ENCODE measurements around the gene MYOM3.
"Not testable (repeated sequence)": the region's sequence is repeated elsewhere in the genome, so short reads cannot be mapped to it uniquely, and the experiment has no call there.

The MYOM3 gene

DNA sequence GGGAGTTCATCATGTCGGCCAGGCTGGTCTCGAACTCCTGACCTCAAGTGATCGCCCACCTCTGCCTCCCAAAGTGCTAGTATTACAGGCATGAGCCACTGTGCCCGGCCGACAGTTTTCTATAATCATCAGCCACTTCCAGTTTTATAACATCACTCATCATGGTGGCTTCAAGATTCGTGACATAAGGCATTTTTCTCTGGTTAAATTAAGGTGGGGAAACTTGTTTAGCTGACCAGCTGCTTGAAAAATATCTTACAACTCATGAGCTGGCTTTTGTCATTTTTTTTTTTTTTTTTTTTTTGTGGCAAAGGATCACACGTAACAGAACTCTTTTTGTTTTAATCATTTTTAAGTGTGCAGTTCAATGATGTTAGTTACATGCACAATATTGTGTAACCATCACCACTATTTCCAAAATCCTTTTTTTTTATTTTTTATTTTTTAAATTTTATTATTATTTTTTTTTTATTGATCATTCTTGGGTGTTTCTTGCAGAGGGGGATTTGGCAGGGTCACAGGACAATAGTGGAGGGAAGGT, 80.9 kb downstream of the MYOM3 start:
- DNase-seq (ENCODE audit: low spot score): not testable (repeated sequence)

DNA sequence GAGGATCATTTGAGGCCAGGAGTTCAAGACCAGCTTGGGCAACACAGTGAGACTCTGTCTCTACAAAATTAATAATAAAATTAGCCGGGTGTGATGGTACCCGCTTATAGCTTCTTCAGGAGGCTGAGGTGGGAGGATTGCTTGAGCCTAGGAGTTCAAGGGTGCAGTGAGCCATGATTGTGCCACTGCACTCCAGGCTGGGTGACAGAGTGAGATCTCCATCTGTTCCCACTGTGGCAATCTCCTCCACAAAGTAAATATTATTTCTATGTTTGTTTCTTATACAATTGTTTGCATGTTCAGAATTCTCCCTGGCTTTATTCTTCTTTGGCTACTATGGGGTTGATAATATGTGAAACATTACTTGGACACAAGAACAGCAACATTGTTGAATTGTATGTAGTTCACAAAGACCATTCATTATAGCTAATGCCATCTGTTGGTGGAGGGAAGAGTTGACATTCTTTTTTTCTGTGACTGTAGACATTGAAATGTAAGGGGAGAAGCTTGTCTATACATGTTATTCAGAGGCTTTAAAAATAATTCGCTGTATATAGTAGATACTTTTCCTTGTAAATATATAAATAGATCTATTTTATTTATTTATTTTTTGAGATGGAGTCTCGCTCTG, 84.0 kb downstream of the MYOM3 start:
- DNase-seq (ENCODE audit: low spot score): peak; percentile 61

- peak; percentile 83 for DNase-seq (ENCODE audit: low spot score)
Observed at GRCh38 chr1:24022581-24023361, 89.2 kb downstream of the MYOM3 start.

GRCh38 chr1:24021403-24022266, 90.3 kb downstream of the MYOM3 start:
- no peak for DNase-seq (ENCODE audit: low spot score)

GRCh38 chr1:24020470-24020869, 91.5 kb downstream of the MYOM3 start:
- DNase-seq (ENCODE audit: low spot score): no peak

- peak; percentile 59 for DNase-seq (ENCODE audit: low spot score)
Observed at GRCh38 chr1:24020025-24020424, 91.9 kb downstream of the MYOM3 start.

GRCh38 chr1:24018611-24019580, 93.0 kb downstream of the MYOM3 start:
- DNase-seq (ENCODE audit: low spot score): peak; percentile 94

DNA sequence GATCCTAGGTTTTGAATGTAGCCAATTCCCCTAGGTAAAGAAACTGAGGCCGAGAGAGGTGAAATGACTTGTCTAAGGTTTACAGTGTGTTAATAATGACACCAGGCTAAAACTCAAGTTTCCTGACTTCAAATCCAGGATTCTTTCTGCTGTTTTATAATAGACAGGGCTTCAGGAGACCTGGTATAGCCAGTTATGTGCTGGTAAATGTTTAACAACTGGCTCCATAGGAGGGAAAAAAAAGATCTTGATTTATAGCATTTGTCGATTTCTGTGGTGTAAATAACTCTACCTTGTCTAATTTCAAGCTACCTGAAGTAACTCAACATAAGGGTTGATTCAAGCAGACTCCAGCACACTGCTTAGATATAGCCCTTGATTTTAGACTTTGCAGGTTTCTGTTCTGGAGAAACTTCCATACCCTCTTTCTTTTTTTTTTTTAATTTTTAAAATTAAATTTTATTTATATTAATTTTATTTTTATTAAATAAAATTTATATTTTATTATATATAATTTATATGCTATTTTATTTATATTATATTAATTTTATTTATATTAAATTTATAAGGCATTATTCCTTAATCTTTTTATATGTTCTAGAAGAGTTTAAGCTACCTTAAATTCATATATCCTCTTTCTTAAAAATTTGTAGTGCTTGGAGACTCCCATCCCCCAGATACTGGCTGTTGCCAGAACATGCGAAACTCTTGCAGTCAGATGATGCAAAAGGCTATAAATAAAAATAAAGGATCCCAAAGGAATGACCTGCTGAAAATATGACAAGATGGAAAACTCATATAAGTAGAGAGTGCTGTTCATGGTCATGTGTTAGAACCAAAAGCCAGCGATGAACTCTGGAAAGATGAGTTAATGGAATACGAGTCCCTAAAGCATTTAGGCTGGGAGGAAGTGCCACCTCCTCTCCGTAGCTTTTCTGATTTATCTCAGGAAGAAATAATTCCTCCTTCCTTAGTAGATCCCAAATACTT, 96.4 kb downstream of the MYOM3 start:
- peak; percentile 52 for DNase-seq (ENCODE audit: low spot score)

- not testable (repeated sequence) for DNase-seq (ENCODE audit: low spot score)
Observed at GRCh38 chr1:24012878-24013277, 99.1 kb downstream of the MYOM3 start.

DNA sequence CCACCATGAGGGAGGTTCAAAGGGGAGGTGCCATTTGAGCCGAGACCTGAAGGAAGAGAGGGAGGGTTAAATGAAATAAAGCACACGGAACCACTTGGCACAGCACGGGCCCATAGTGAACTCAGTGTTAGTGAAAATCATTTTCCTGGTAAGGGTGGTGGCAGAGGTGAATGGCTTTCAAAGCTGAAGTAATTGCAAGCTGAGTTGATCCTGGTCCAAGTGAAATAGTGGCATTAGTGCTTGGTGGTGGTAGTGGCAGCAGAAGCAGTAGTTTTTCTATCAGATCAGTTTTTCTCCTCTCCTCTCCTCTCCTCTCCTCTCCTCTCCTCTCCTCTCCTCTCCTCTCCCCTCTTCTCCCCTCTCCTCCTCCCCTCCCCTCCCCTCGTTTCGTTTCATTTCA, 101.3 kb downstream of the MYOM3 start:
- no peak for DNase-seq (ENCODE audit: low spot score)

GRCh38 chr1:24009406-24009805, 102.5 kb downstream of the MYOM3 start:
- DNase-seq (ENCODE audit: low spot score): peak; percentile 37

- DNase-seq (ENCODE audit: low spot score): peak; percentile 64
Observed at GRCh38 chr1:24008574-24009184, 103.3 kb downstream of the MYOM3 start.

DNA sequence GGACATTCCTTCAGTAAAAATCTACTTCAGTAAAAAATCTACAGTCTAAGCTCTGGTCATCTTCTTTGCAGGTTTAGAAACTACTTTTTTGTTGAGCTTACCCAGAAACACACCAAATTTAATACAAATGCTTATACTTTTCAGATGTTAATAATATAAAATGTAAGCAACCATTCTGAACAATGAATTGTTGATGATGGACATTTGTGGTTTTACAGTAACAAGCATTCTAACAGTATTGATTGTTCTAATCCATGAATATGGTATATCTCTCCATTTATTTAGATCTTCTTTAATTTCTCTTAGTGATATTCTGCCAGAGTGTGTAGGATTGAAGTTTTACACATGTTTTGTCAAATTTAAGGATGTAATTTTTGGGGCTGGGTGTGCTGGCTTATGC, 104.9 kb downstream of the MYOM3 start:
- DNase-seq (ENCODE audit: low spot score): no peak
